Subcutaneous adipose tissue (tissue), 4 donors: ENCODE results near the gene ARAP1. TPM values are rescaled to one million over a fixed set of nuclear protein-coding genes. Genes with fewer than 3 reads are reported as not detected.

ENCODE experiments used
- CTCF ChIP-seq: fragments of 450-650 bp; IDR thresholded peaks from one replicate; pipeline ENCODE4 v1.5.1; 2016; ENCODE audit warnings: low read depth, mild to moderate bottlenecking, control low read depth, antibody characterized with exemption, moderate library complexity
- total RNA-seq, 4 donors: library from RNA; depleted of rRNA; stranded (reverse); fragments of >200 nt; gene quantifications; one replicate each; pipeline ENCODE4 v1.1.0, GENCODE V29; 2016

Gene ARAP1
- total RNA-seq, 4 donors from 2014 or later: 35.1 to 161 (median 127) TPM

- TF ChIP-seq CTCF: no peak
These were observed 19.9 kb downstream of the ARAP1 start for GRCh38 chr11:72732329-72732728.

GRCh38 chr11:72730737-72731136 is 21.5 kb downstream of the ARAP1 start:
- TF ChIP-seq CTCF: no peak

GRCh38 chr11:72730243-72730642 is 22.0 kb downstream of the ARAP1 start:
- TF ChIP-seq CTCF: no peak

- no peak for TF ChIP-seq CTCF
These were observed 24.7 kb downstream of the ARAP1 start for GRCh38 chr11:72727521-72727920.

GRCh38 chr11:72726266-72727220 is 25.7 kb downstream of the ARAP1 start:
- TF ChIP-seq CTCF: no peak

GRCh38 chr11:72725724-72726028 is 26.5 kb downstream of the ARAP1 start:
- TF ChIP-seq CTCF: no peak

GRCh38 chr11:72724851-72725723 is 27.1 kb downstream of the ARAP1 start:
- no peak for TF ChIP-seq CTCF
